Liver (tissue), 9 donors: ENCODE results near the gene DNAL4. TPM values are rescaled to one million over a fixed set of nuclear protein-coding genes. Genes with fewer than 3 reads are reported as not detected.

Source experiments
- DNase-seq: peaks from one replicate; pipeline ENCODE4 v3.0.0-alpha.2; 2017; ENCODE audit warnings: low spot score
- H3K27ac ChIP-seq, 2 donors: one replicate each; pipeline ENCODE4 v1.7.0; 2013; ENCODE audit warnings: inconsistent platforms in 2 of 2, low read length in 2 of 2, control low read depth in 1 of 2, low read depth in 1 of 2, mild to moderate bottlenecking in 1 of 2
- H3K27me3 ChIP-seq, 4 donors: one replicate each; pipeline versions ENCODE4 v1.6.1 to v1.7.0; 2013; ENCODE audit warnings: low read length in 3 of 4, inconsistent platforms in 1 of 4, mild to moderate bottlenecking in 1 of 4, moderate library complexity in 1 of 4; ENCODE audit not compliant: control insufficient read depth in 4 of 4, insufficient read depth in 4 of 4
- H3K36me3 ChIP-seq, 4 donors: one replicate each; pipeline versions ENCODE4 v1.6.1 to v1.7.0; 2013; ENCODE audit warnings: low read length in 3 of 4, mild to moderate bottlenecking in 3 of 4, low read depth in 1 of 4, moderate library complexity in 1 of 4; ENCODE audit not compliant: control insufficient read depth in 4 of 4, insufficient read depth in 3 of 4
- H3K4me1 ChIP-seq, 4 donors: one replicate each; pipeline versions ENCODE4 v1.6.1 to v1.7.0; 2013; ENCODE audit warnings: low read length in 3 of 4, mild to moderate bottlenecking in 3 of 4, moderate library complexity in 1 of 4; ENCODE audit not compliant: control insufficient read depth in 4 of 4, insufficient read depth in 4 of 4
- H3K4me3 ChIP-seq, 3 donors: one replicate each; pipeline versions ENCODE4 v1.6.1 to v1.7.0; 2013; ENCODE audit warnings: low read length in 3 of 3, control low read depth in 1 of 3, low read depth in 1 of 3, mild to moderate bottlenecking in 1 of 3
- H3K9ac ChIP-seq, 2 donors: one replicate each; pipeline ENCODE4 v1.7.0; 2013; ENCODE audit warnings: low read length in 2 of 2, mild to moderate bottlenecking in 2 of 2, moderate library complexity in 2 of 2, control low read depth in 1 of 2, low read depth in 1 of 2
- H3K9me3 ChIP-seq, 4 donors: one replicate each; pipeline versions ENCODE4 v1.6.1 to v1.7.0; 2013; ENCODE audit warnings: low read length in 3 of 4; ENCODE audit not compliant: control insufficient read depth in 4 of 4
- EGR1 ChIP-seq, 2 donors: IDR thresholded peaks; 2 replicates each; pipeline ENCODE4 v1.6.1; 2016 to 2018; ENCODE audit warnings: antibody characterized with exemption in 2 of 2, low read depth in 2 of 2
- FOXA1 ChIP-seq: IDR thresholded peaks from 2 replicates; pipeline ENCODE4 v1.6.1; 2016; ENCODE audit warnings: antibody characterized with exemption
- HNF4A ChIP-seq, 2 donors: conservative IDR thresholded peaks; 2 replicates each; pipeline ENCODE4 v1.6.1; 2016; ENCODE audit warnings: antibody characterized with exemption in 2 of 2, mild to moderate bottlenecking in 2 of 2
- JUND ChIP-seq, 2 donors: IDR thresholded peaks; 2 replicates each; pipeline ENCODE4 v1.6.1; 2016; ENCODE audit warnings: antibody characterized with exemption in 2 of 2
- RAD21 ChIP-seq, 2 donors: IDR thresholded peaks; 2 replicates each; pipeline ENCODE4 v1.6.1; 2016; ENCODE audit warnings: antibody characterized with exemption in 2 of 2, mild to moderate bottlenecking in 2 of 2
- RXRA ChIP-seq, 2 donors: IDR thresholded peaks; 2 replicates each; pipeline ENCODE4 v1.6.1; 2017 to 2018; ENCODE audit warnings: antibody characterized with exemption in 2 of 2, mild to moderate bottlenecking in 1 of 2
- TAF1 ChIP-seq: conservative IDR thresholded peaks from 2 replicates; pipeline ENCODE4 v1.6.1; 2016; ENCODE audit warnings: antibody characterized with exemption, mild to moderate bottlenecking
- WGBS: extraction: QIAGEN DNeasy Blood & Tissue Kit; methylation state at CpG from one replicate; pipeline ENCODE4 v1.1.7; 2013; 5-methylcytosine and 5-hydroxymethylcytosine counted together
- polyA plus RNA-seq, 2 donors: library from polyadenylated mRNA; stranded (reverse) in 1 of 2; unstranded in 1 of 2; fragments of 200-250 nt in 1 of 2; fragments of >200 nt in 1 of 2; fragmentation: Nextera tagmentation in 1 of 2; extraction: Ambion mirVana in 1 of 2; gene quantifications; one replicate each; pipeline versions ENCODE4 v1.2.1 to v1.2.3, GENCODE V29; 2013 to 2015
- total RNA-seq, 2 donors: library from RNA; depleted of rRNA; stranded (reverse); fragments of >200 nt; gene quantifications; one replicate each; pipeline ENCODE4 v1.2.3, GENCODE V29; 2014
- TF ChIP-seq, protein P1 (sequence below): fragments of 150-350 bp; IDR thresholded peaks from 2 replicates; pipeline ENCODE4 v1.5.1; 2017; ENCODE audit warnings: improper control_type of control experiment, low read depth, low read length; ENCODE audit not compliant: missing input control
- TF ChIP-seq, protein P2 (sequence below): IDR thresholded peaks from 2 replicates; pipeline ENCODE4 v1.6.1; 2016; ENCODE audit warnings: antibody characterized with exemption
- TF ChIP-seq, protein P3 (sequence below): IDR thresholded peaks from 2 replicates; pipeline ENCODE4 v1.6.1; 2016; ENCODE audit warnings: antibody characterized with exemption
- TF ChIP-seq, protein P4 (sequence below): IDR thresholded peaks from 2 replicates; pipeline ENCODE4 v1.6.1; 2016; ENCODE audit warnings: antibody characterized with exemption
- TF ChIP-seq, protein P5 (sequence below): IDR thresholded peaks from 2 replicates; pipeline ENCODE4 v1.6.1; 2016; ENCODE audit warnings: antibody characterized with exemption, mild to moderate bottlenecking
- donor health status: healthy.
- donor health status: healthy.
- donor health status: healthy.
- donor health status: healthy.
- donor health status: healthy.

Gene DNAL4
- total and polyA plus RNA-seq, 4 donors, result 4.0 to 5.6 (median 4.9) TPM

DNA sequence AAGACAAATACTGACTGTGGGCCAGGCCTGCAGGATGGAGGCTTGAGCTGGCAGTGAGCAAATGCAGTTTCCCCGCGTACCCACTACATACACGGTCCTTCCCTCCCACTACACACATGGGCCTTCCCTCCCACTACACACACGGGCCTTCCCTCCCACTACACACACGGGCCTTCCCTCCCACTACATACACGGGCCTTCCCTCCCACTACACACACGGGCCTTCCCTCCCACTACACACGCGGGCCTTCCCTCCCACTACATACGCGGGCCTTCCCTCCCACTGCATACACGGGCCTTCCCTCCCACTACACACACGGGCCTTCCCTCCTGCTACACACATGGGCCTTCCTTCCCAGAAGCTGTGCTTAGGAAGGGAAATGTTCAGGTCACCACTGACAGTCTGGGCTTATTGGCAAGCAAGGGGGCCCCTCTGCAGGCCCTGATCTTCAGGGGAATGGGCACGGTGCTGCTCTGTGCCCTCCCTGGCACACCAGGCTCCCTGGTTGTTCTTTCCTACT lies 10.8 kb downstream of the DNAL4 start:
- no peaks in the 10 kb centered on the region for H3K27me3 ChIP-seq
- no peak overlapping the region for H3K27ac ChIP-seq
- H3K9ac ChIP-seq, result no peak overlapping the region
- H3K4me1 ChIP-seq, result no peaks in the 10 kb centered on the region
- no peak for DNase-seq
- TF ChIP-seq, protein P1, sequence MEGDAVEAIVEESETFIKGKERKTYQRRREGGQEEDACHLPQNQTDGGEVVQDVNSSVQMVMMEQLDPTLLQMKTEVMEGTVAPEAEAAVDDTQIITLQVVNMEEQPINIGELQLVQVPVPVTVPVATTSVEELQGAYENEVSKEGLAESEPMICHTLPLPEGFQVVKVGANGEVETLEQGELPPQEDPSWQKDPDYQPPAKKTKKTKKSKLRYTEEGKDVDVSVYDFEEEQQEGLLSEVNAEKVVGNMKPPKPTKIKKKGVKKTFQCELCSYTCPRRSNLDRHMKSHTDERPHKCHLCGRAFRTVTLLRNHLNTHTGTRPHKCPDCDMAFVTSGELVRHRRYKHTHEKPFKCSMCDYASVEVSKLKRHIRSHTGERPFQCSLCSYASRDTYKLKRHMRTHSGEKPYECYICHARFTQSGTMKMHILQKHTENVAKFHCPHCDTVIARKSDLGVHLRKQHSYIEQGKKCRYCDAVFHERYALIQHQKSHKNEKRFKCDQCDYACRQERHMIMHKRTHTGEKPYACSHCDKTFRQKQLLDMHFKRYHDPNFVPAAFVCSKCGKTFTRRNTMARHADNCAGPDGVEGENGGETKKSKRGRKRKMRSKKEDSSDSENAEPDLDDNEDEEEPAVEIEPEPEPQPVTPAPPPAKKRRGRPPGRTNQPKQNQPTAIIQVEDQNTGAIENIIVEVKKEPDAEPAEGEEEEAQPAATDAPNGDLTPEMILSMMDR, result no peak
- TF ChIP-seq, protein P2, sequence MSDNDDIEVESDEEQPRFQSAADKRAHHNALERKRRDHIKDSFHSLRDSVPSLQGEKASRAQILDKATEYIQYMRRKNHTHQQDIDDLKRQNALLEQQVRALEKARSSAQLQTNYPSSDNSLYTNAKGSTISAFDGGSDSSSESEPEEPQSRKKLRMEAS, result no peak
- no peak for TF ChIP-seq RAD21 (IDR thresholded peaks at IDR 0.05)
- H3K9me3 ChIP-seq, result no peaks in the 10 kb centered on the region
- no peak overlapping the region for H3K4me3 ChIP-seq
- 82% methylated on average over 14 of the region's 14 CpGs for whole genome bisulfite sequencing
- H3K36me3 ChIP-seq, result peaks cover 1 to 11% (median 5%) of the 10 kb centered on the region in 4 donors

DNA sequence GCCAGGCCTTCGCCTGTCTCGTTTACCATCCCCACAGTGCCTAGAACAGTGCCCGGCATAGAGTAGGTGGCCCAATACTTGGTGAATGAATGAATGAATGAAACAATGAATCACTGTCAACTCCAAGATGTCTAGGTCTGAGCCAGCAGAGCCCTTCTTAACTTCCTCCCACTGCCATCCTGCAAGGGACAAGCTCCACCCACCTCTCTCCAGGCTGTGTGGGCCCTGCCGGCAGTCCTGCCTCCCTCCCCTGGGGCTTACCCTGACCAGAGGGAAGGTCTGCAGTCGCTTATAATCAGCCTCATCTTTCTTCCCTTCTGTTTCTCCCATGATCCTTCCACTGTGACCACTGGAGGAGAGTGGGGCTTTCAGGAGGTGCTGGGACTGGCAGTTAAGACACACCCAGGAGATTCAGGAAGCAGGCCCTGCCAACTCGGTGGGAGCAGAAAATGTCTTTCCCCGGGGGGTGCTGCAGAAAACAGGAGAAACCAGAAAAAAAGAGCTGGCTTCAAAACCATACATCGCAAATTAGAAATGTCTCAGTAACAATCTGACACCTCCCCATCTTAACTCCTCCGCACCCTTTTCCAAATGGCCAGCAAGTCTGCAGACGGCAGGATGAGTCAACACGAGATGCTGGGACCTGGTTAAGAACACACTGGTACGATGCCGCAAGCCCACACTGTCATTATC lies 11.4 kb downstream of the DNAL4 start:
- 85% methylated on average over 13 of the region's 13 CpGs for WGBS
- Histone ChIP-seq H3K4me3 (no peak overlapping the region), H3K9ac (no peak overlapping the region), H3K9me3 (no peaks in the 10 kb centered on the region), H3K27ac (no peak overlapping the region), H3K4me1 (no peaks in the 10 kb centered on the region), H3K27me3 (no peaks in the 10 kb centered on the region), H3K36me3 (peaks cover under 1 to 11% (median 4%) of the 10 kb centered on the region in 4 donors)
- DNase-seq, result no peak
- TF ChIP-seq JUND (IDR thresholded peaks at IDR 0.05), result no peak
- TF ChIP-seq HNF4A (conservative IDR thresholded peaks at IDR 0.05), result no peak
- TF ChIP-seq RXRA (IDR thresholded peaks at IDR 0.05), result no peak
- TF ChIP-seq FOXA1, result no peak
- TF ChIP-seq, protein P3, sequence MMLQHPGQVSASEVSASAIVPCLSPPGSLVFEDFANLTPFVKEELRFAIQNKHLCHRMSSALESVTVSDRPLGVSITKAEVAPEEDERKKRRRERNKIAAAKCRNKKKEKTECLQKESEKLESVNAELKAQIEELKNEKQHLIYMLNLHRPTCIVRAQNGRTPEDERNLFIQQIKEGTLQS, result no peak
- TF ChIP-seq, protein P4, sequence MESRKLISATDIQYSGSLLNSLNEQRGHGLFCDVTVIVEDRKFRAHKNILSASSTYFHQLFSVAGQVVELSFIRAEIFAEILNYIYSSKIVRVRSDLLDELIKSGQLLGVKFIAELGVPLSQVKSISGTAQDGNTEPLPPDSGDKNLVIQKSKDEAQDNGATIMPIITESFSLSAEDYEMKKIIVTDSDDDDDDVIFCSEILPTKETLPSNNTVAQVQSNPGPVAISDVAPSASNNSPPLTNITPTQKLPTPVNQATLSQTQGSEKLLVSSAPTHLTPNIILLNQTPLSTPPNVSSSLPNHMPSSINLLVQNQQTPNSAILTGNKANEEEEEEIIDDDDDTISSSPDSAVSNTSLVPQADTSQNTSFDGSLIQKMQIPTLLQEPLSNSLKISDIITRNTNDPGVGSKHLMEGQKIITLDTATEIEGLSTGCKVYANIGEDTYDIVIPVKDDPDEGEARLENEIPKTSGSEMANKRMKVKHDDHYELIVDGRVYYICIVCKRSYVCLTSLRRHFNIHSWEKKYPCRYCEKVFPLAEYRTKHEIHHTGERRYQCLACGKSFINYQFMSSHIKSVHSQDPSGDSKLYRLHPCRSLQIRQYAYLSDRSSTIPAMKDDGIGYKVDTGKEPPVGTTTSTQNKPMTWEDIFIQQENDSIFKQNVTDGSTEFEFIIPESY, result no peak
- TF ChIP-seq RAD21 (IDR thresholded peaks at IDR 0.05), result no peak
- TF ChIP-seq, protein P5, sequence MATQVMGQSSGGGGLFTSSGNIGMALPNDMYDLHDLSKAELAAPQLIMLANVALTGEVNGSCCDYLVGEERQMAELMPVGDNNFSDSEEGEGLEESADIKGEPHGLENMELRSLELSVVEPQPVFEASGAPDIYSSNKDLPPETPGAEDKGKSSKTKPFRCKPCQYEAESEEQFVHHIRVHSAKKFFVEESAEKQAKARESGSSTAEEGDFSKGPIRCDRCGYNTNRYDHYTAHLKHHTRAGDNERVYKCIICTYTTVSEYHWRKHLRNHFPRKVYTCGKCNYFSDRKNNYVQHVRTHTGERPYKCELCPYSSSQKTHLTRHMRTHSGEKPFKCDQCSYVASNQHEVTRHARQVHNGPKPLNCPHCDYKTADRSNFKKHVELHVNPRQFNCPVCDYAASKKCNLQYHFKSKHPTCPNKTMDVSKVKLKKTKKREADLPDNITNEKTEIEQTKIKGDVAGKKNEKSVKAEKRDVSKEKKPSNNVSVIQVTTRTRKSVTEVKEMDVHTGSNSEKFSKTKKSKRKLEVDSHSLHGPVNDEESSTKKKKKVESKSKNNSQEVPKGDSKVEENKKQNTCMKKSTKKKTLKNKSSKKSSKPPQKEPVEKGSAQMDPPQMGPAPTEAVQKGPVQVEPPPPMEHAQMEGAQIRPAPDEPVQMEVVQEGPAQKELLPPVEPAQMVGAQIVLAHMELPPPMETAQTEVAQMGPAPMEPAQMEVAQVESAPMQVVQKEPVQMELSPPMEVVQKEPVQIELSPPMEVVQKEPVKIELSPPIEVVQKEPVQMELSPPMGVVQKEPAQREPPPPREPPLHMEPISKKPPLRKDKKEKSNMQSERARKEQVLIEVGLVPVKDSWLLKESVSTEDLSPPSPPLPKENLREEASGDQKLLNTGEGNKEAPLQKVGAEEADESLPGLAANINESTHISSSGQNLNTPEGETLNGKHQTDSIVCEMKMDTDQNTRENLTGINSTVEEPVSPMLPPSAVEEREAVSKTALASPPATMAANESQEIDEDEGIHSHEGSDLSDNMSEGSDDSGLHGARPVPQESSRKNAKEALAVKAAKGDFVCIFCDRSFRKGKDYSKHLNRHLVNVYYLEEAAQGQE, result no peak
- TF ChIP-seq, protein P2, result no peak
- TF ChIP-seq EGR1 (IDR thresholded peaks at IDR 0.05; ENCODE audit: low read depth in 2 of 2), result no peak
- TF ChIP-seq TAF1, result no peak
